Ovary (tissue), 3 donors: ENCODE measurements around the gene GLB1L.

Source experiments
- CTCF ChIP-seq, 3 donors: fragments of 450-650 bp in 2 of 3; fragments of 200-600 bp in 1 of 3; IDR thresholded peaks; one replicate each; pipeline versions ENCODE4 v1.5.1 to v1.8.0; 2016 to 2022; ENCODE audit warnings: antibody characterized with exemption in 3 of 3, mild to moderate bottlenecking in 1 of 3
- EP300 ChIP-seq: sonication (generic); formaldehyde crosslinking; IDR thresholded peaks from one replicate; pipeline ENCODE4 v1.6.1; 2017; ENCODE audit warnings: antibody characterized with exemption
- POLR2A ChIP-seq: fragments of 450-650 bp; IDR thresholded peaks from one replicate; pipeline ENCODE4 v1.6.1; 2017; ENCODE audit warnings: antibody characterized with exemption, mild to moderate bottlenecking, moderate library complexity
- donor health status: DM: no; HTN: no; CAD: no.

- peak; percentile 89 for TF ChIP-seq POLR2A
- peak in 2 of 3 donors; percentile 31 for TF ChIP-seq CTCF (IDR thresholded peaks at IDR 0.05)
- TF ChIP-seq EP300, result no peak
Measured at GRCh38 chr2:219253753-219254589, 8.7 kb upstream of the GLB1L start, which contains the start of gene TUBA4A.
